Hematopoietic multipotent progenitor cell (in vitro differentiated cells): ENCODE data around the gene HES4. TPM values are rescaled to one million over a fixed set of nuclear protein-coding genes. Genes with fewer than 3 reads are reported as not detected.
"Not testable (repeated sequence)": the region's sequence is repeated elsewhere in the genome, so short reads cannot be mapped to it uniquely, and the experiment has no call there.

Experiments used
- DNase-seq, 3 donors: peaks; one replicate each; pipeline ENCODE4 v3.0.0-alpha.2; 2011 to 2015; ENCODE audit warnings: low read depth in 2 of 3, low spot score in 2 of 3
- total RNA-seq: library from RNA; depleted of rRNA; stranded (reverse); fragments of >200 nt; gene quantifications from one replicate; pipeline ENCODE4 v1.2.3, GENCODE V29; 2012

The HES4 gene
- total RNA-seq, 1 donor = 4.8 TPM

DNA sequence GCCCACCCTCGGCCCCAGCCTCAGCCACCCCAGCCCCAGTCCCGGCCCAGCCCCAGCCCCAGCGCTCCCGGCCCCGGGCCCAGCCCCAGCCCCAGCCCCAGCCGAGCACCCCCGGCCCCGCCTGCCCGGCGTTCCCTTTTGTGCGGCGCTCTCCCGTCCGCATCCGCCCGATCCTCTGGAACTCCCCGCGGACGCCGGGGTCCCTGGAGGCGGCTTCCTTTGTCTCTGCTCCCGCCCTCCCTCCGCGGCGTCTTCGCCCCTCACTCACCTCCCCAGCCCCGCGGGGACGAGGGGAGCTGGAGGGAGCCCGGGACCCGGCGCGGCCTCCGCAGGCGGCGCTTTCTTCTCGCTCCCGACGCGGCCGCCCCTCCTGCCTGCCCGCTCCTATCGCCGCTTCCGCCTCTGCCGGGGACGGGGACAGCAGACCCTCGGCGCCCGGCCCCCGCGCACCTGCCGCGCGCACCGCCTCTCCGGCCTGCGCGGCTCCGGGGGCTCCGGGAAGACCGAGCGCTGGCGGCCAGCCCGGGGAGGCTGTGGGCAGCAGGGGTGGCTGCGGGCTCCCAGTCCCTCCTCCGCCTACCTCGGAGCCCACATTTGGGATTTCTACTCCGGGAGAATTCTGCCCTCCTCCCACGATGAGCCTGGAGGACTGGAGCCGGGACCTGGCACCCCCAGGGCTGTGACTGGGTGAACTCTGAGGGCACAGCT lies 34.0 kb upstream of the HES4 start:
- DNase-seq = no peak

DNA sequence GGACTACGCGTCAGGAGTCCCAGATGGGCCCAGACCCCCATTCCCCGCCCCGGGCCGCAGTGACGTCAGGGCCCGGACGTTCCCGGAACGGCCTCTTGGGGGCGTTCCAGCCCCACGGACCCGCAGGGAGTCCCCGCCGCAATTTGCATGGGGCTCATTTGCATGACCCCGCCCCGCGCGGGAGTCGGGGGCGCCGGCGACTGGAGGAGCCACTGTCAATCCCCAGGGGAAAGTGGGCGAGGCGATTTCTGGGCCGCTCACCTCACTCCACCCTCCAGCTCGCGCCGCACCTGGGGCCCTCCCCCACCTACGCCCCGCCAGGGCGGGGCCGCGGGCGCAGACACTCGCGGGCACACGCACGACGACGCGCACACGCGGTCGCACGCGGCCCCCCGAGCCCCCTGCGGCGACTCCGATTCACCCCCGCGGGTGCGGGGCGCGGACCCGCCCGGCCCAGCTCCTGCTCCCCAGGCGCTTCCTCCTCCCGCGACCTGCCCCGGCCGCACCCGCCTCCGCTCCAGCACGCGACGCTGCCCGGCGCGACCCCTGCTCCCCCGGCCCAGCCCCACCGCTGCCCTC lies 33.2 kb upstream of the HES4 start:
- peak; percentile 64 to 91 (median 90) for DNase-seq

DNA sequence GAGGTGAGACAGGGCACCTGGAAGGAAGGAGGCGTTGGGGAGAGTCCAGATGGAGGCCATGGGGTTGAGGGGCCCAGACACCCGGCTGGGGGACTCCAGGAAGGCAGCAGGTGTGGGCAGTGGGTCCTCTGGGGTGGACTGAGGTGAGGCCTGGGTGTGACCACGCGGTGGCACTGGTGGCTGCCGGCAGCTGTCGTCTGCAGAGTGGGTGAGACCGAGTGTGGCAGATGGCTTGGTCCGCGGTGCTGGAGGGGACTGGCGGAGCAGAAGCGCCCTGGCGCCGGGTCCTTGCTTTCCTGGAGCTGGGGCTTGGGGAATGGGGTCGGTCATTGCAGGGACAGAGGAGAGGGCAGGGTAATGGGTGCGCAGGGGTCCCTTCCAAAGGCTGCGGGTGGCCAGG lies 32.5 kb upstream of the HES4 start:
- DNase-seq = peak in 1 of 3 donors; percentile 44

DNA sequence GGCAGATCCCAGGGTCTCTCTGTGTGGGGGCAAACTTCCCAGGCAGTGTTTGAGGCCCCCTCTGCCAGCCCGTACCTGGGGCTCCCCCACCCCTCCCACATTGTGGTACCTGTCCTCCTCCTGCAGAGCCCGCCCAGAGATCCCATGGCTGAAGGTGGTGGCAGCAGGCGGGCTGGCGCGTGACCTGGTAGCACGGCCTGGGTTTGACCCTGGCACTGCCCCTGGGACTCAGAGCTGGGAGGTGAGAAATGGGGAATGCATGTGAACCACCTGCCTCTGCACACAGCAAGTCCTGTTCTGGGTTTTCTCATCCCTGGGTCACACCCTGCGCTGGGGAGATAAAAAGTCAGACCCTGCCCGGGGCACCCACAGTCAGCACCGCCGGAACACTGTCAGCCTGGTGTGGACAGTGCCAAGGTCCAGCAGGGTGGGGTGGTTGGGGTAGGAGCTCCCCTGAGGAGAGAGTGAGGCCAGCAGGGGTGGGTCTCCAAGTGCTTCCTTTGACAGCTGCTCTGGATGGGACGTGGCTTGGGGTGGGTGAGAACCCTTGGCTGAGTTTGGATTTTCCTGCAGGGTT lies 31.9 kb upstream of the HES4 start:
- DNase-seq = no peak

DNA sequence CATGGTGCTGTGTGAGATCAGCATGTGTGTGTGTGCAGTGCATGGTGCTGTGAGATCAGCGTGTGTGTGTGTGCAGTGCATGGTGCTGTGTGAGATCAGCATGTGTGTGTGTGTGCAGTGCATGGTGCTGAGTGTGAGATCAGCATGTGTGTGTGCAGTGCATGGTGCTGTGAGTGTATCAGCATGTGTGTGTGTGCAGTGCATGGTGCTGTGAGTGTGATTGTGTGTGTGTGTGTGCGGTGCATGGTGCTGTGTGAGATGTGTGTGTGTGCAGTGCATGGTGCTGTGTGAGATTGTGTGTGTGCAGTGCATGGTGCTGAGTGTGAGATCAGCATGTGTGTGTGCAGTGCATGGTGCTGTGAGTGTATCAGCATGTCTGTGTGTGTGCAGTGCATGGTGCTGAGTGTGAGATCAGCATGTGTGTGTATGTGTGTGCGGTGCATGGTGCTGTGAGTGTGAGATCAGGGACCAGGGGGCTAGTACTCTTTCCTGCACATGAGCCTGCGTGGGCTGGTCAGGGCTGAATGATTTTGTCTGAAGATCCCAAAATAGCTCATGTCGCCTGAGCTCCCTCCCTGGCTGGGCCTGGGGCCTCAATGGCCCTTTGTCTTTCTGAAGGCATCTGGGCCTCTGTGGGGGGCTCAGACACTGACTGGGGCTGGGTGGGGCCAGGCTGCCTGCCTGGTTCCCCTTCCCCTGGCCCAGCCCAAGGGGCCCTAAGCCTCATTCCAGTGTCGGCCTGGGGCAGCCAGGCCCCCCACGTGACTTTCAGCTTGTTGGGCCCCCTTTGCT lies 31.2 kb upstream of the HES4 start:
- not testable (repeated sequence) for DNase-seq

DNA sequence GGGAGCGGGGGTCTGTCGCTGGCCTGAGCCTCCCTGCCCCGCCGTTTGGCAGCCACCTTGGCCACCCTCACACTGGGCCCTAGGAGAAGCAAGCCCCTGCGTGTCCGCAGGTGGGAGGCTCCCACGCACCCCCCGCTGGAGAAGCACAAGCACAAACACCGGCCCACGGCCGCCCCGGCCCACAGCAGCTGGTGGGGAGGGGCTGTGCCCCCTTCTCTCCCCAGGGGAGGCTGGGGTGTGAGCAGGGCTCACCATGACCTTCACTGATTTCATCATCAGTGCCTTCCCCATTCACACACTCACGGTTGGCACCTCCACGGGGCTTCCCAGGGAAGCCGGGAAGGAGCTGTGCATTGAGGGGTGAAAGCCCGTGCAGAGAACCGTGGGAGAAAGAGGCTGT lies 27.9 kb upstream of the HES4 start:
- no peak for DNase-seq

DNA sequence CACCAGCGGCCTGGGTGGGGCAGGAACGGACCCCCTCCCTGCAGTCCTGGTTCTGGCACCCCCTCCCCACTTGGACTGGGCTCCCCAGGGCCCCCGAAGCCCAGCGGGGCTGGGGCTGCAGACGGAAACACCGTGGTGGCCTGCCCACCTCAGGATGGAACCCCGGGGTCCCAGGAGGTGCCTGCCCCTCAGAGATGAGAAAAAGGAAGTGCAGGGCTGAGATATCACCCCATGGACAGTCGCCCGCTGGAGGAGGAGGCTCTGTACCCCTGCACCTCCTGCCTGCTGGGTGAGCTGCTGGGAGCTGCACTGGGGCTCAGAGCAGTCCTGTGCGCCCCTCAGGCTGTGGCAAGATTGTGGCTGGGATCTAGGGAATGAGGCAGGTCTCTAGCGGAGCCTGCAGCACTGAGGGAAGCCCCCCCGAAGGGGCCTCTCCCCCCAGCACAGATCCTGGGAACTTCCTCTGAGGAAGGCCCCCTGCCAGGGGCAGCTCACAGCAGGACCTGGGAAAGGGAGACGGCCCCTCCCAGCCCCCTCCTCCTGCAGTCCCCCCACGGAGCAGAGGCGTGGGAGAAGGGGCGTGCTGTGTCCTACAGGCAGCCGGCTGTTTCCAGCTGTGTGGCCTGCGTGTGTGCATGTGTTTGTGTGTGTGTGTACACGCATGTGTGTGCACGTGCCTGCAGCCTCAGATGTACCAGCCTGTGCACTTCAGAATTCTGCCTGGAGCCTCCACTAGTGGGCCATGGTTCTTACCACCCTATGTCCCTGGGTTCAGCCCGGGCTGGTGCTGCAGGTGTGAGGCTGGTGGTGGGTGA lies 26.9 kb upstream of the HES4 start:
- DNase-seq = no peak

DNA sequence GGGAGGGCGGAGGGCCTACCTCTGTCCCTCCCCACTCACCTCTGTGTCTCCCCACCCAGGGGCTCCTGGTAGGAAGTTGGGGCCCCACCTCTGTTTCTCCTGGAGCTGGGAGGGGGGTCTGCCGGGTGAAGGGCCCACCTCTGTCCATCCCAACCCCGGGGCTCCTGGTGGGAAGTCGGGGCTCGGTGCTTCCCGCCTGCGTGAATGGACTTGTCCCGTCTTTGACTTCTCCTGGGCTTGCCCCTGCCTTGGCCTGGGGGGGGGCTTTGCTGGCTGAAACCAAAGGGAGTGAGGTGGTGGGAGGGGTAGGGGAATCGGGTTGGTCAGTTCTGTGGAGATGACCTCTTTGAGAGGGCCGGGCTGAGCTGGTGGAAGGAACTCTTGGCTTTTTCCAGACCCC lies 25.8 kb upstream of the HES4 start:
- DNase-seq = no peak

DNA sequence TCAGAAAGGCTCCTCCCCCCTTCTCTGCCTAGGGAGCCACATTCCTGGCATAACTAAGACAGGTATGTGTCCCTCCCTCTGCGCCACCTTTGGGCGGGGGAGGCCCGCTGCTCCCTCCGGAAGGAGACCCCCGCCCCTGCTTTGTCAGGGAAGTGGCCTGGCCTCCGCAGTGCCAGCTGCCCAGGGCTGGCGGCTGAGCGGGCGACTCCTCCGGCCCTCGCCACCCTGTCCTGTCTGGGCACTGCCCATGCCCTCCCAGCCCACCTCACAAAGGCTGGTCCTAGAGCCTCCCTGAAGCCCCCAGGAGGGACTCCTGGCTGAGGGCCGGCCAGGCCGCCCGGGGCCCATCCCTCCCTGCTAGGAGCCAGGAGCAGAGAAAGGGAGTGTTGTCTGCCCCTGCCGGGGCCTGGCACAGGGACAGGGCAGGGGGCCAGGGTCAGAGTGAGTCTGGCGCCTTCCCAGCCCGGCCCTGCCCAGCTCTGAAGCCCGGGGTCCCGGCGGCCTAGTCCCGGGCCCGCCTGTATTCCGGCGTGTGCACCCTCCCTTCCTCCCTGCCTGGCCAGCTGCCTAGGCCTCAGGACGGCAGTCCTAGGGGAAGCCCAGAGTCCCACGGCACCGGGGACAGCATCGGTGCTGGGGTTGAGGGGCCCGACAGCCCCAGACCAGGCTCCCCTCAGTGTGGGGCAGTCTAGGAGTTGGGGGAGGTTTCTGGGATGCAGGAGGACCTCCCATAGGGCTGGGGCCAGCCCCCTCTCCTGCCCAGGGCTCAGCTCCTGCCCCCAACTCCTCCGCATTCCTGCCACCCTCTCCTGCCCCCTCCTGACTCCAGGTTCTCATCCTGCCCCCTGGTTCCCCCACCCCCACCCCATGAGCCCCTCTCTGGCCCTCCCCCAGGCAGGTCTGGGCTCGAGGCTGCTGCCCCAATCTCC lies 25.1 kb upstream of the HES4 start:
- no peak for DNase-seq

DNA sequence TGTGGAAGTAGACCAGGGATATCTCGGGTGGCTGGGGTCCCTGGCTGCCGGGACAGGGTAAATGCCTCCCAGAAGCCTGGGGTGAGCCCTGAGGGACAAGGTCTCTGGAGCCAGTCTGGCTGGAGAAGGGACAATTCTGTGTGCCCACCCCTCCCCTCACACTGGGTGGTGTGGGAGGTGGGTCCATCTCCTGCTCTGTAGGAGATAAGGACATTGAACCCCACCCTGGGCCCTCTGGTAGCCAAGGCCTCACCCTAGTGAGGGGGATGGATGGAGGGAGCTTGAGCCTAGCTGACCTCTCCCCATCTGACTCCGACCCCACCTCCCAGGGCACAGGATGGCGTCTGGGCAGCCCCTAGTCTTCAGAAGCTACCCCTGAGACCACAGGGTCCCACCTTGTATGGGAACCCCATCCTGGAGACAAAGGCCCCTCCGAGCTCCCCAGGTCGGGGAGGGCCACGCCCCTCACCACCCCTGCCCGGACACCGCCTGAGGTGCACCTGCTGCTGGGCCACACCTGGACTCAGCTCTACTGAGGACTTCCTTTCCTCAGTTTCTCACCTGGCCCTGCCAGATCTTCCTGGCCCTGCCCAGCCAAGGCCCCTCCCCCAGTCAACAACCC lies 24.4 kb upstream of the HES4 start:
- DNase-seq = no peak

DNA sequence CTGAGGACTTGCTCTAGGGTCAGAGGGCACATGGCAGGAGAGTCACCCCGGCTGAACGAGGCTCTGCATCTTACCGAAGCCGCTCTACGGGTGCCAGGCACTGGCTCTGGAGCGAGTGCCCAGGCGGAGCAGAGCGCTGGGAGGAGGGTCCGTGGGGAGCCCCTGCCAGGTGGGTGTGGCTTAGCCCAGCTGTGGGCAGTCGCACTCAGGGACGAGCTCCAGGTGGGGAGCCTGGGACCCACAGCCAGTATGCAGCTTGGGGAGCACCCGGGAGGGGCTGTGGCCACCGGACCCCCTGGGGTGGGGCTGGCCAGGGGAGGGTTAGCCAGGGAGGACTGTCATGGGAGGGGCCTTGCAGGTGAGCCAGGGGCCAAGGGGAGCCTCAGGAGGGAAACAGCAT lies 23.8 kb upstream of the HES4 start:
- no peak for DNase-seq

DNA sequence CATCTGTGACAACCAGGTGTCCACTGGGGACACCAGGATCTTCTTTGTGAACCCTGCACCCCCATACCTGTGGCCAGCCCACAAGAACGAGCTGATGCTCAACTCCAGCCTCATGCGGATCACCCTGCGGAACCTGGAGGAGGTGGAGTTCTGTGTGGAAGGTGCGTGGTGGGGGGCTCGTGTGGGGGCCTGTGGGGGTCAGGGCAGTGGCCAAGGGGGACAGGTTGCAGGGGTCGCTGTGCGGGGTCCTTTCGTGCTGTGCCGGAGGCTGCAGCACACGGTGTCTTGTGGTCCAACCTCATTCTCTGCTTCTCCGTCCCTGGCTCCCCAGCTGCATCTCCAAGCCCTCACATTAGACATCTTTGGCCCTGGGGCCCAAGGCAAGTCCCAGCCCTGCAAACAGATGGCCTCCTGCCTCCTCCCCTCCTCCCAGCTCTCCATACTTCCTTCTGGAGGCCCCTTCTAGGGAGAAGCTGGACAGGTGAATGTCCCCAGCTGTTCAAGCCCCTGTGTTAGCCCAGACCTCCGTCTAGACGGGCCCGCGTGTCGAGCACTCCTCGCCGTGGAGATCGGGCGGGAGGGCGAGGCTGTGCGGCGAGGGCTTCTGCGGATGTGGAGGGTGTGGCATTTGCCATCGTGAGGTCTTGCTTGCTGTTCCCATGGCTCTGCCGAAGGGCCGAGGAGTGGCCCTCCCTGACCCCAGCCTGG lies 22.6 kb upstream of the HES4 start:
- DNase-seq = no peak

DNA sequence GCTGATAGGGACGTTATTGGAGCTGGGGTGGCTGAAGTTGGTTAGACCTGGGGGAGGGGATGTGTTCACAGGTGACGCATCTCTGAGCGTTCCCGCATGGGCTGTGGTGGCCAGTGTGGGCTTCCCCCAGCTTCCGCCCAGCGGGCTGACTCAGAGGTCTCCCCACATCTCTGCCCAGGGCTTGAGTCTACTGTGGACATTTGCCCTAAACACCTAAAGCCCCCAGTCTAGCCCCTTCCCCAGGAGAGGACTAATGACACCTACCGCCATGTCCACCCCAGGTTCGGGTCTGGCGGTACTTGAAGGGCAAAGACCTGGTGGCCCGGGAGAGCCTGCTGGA lies 22.0 kb upstream of the HES4 start:
- no peak for DNase-seq

DNA sequence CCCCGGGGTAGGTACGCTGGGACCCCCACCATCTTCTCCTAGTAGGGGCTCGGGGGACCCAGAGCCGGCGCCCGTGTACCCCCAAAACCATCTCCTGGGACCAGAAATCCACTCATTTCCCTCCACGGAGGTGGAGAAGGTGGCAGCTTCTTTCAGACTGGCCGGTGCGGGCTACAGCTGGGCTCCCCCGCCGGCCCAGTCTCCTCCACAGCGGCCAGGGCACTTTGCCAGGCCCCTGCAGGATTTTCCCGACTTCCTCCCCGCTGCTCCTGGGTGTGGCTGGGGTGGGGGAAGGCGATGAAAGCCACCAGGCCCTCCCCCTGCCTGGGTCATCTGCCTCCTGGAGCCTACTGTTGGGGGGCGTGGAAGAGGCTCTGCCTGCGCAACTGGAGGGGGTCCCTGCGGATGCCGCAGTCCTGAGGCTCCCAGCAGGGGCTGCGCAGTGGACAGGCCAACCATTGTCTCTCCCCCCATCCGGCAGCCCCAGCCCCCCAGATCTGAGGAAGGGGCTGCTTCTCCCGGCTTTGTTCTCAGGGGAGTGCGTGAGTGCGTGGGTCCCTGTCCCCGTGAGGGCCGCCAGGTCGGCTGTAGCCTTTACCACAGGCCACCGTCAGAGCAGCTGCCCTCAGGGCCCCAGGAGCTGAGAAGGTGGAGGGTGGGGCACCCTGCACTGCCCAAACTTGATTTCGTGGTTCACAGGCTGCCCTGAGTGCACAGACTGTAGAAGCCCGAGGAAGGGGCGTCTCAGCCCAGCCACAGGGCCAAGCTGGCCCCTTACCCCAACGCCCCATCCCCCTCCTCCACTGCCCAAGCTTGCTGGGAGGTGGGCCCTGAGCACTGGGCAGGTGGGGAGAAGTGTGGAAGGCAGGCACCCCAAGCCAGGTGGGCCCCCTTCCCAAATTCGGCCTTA lies 21.4 kb upstream of the HES4 start:
- no peak for DNase-seq

DNA sequence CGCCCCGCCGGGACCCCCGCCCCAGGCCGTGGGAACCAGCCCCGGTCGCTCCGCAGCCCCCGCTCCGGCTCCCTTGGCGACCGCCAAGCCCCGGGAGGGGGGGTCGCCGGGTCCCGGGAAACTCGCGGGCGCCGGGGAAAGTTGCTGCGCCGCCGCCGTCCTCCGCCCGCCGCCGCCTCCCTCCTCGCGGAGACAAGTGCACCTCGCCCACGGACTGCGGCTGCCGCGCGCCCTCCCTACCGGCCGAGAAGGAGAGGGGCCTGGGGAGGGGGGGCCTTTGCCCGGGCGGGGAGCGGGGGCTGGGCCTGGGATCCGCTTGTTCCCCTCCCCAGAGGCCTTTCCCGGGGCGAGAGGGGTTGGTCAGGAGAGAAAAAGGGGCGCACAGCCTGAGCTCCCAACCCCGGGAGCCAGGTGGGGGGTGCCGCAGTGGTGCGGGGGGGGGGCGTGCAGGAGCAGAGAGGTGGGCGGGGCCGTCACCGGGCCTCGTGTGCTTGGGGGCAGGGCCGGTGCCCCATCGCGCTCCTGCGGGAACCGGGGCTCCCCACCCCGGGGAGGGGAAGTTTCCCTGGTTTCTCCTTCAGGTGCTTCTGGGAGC lies 20.6 kb upstream of the HES4 start:
- peak in 1 of 3 donors; percentile 25 for DNase-seq

DNA sequence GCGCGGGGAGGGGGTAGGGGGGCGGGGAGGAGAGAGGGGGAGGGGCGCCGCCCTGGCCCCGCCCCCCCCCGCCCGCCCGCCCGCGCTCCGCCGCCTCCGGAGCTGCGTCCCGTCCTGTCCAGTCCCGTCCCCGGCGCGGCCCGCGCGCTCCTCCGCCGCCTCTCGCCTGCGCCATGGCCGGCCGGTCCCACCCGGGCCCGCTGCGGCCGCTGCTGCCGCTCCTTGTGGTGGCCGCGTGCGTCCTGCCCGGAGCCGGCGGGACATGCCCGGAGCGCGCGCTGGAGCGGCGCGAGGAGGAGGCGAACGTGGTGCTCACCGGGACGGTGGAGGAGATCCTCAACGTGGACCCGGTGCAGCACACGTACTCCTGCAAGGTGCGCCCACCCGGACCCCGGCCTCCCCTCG lies 20.1 kb upstream of the HES4 start, which contains the start of gene AGRN:
TSS of gene AGRN (plus strand) at position 121 of the 405 bp plus-strand sequence. CDS start at position 174, 53 bp downstream.
- no peak for DNase-seq
